ENCODE measurements around the gene XPNPEP2. TPM values are rescaled to one million over a fixed set of nuclear protein-coding genes. Genes with fewer than 3 reads are reported as not detected.

Gene XPNPEP2
- total and polyA plus RNA-seq, 3 donors from 2014 or later = 0.08 to 1.4 (median 0.25) TPM

GRCh38 chrX:129763666-129764065 is 24.9 kb downstream of the XPNPEP2 start:
- intact Hi-C loops (cut with DNase I; ENCODE audit: low total_unique reads) = no loop called here
- DNase-seq = no peak
- no peaks in the 10 kb centered on the region for H3K4me1 ChIP-seq

DNA sequence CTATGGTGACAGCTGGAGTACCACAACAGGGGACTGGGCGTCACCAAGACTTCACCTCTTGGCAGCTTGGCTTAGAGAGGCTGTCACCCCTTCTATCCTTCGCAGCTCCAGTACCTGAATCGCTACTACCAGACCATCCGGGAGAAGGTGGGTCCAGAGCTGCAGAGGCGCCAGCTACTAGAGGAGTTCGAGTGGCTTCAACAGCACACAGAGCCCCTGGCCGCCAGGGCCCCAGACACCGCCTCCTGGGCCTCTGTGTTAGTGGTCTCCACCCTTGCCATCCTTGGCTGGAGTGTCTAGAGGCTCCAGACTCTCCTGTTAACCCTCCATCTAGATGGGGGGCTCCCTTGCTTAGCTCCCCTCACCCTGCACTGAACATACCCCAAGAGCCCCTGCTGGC is 29.4 kb downstream of the XPNPEP2 start:
- TF ChIP-seq CTCF (IDR thresholded peaks at IDR 0.05) (no peak), POLR2A (IDR thresholded peaks at IDR 0.05) (no peak)
- Histone ChIP-seq H3K27ac (no peak overlapping the region), H3K4me1 (no peaks in the 10 kb centered on the region), H3K9me3 (no peaks in the 10 kb centered on the region), H3K4me3 (no peak overlapping the region), H3K27me3 (no peaks in the 10 kb centered on the region), H3K36me3 (ENCODE audit: low read depth, missing control alignments) (no peaks in the 10 kb centered on the region)
- WGBS, 2 donors = 95 to 100% methylated on average over 4 to 8 of the region's 8 CpGs
- intact Hi-C loops (cut with DNase I; ENCODE audit: low total_unique reads) = no loop called here
- no peak for DNase-seq

More at GRCh38 chrX:129763666-129764065, 24.9 kb downstream of the XPNPEP2 start:
- TF ChIP-seq POLR2A (IDR thresholded peaks at IDR 0.05) (no peak), CTCF (IDR thresholded peaks at IDR 0.05) (no peak)
- Histone ChIP-seq H3K4me3 (no peak overlapping the region), H3K27me3 (no peaks in the 10 kb centered on the region), H3K27ac (no peak overlapping the region), H3K9me3 (no peaks in the 10 kb centered on the region), H3K36me3 (ENCODE audit: low read depth, missing control alignments) (no peaks in the 10 kb centered on the region)

GRCh38 chrX:129768586-129769466 is 30.0 kb downstream of the XPNPEP2 start:
- intact Hi-C loops (cut with DNase I; ENCODE audit: low total_unique reads) = no loop called here
- no peaks in the 10 kb centered on the region for H3K27me3 ChIP-seq
- WGBS, 2 donors = 93 to 97% methylated on average over 4 to 8 of the region's 8 CpGs
- H3K4me1 ChIP-seq = no peaks in the 10 kb centered on the region
- no peak for TF ChIP-seq CTCF (IDR thresholded peaks at IDR 0.05)
- no peak for TF ChIP-seq POLR2A (IDR thresholded peaks at IDR 0.05)
- H3K36me3 ChIP-seq (ENCODE audit: low read depth, missing control alignments) = no peaks in the 10 kb centered on the region
- DNase-seq = no peak
- H3K9me3 ChIP-seq = no peaks in the 10 kb centered on the region
- H3K27ac ChIP-seq = no peak overlapping the region
- H3K4me3 ChIP-seq = no peak overlapping the region

DNA sequence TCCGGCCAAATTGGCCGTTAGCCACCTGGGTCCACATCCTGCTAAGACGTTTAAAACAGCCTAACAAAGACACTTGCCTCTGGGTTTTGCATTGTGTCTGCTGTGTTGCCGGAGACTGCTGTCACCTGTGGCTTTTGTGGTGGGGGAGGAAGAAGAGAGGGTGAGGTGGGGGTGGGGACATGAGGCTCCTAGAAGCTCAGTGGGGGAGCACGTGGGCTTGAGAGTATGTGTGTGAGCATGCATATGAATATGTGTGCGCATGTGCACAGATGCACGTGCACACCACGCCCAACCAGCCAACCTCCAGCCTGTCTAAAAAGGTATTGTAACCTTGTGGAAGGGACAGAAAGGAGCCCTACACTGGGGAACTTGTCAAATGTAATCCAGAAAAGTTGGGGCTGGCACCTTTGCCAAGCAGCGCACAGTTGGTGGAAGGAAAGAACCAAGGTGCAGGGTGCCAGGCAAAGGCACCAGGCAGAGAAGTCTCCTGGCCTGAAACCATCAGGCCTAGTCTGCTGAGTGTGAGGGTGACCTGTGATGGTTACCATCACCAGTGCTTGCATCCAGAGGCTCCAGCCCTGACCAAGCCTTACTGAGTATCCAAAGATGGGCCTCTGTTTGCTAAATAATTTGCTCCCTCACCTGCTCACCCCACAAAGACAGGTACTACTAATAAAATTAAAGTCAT is 30.8 kb downstream of the XPNPEP2 start:
- H3K4me1 ChIP-seq = no peaks in the 10 kb centered on the region
- intact Hi-C loops (cut with DNase I; ENCODE audit: low total_unique reads) = no loop called here
- H3K27ac ChIP-seq = no peak overlapping the region
- 61 to 76% methylated on average over 8 to 9 of the region's 9 CpGs for WGBS, 2 donors
- no peak overlapping the region for H3K4me3 ChIP-seq
- DNase-seq = no peak
- TF ChIP-seq CTCF (IDR thresholded peaks at IDR 0.05) (no peak), POLR2A (IDR thresholded peaks at IDR 0.05) (no peak)
- no peaks in the 10 kb centered on the region for H3K36me3 ChIP-seq (ENCODE audit: low read depth, missing control alignments)
- no peaks in the 10 kb centered on the region for H3K27me3 ChIP-seq
- H3K9me3 ChIP-seq = no peaks in the 10 kb centered on the region
